Activated naive CD8-positive, alpha-beta T cell treated with anti-CD3 and anti-CD28 coated beads, Interleukin-2, amount 50 U/mL, for 16 hours (primary cell): ENCODE results near the gene NKX6-2.
"Not testable (repeated sequence)": the region's sequence is repeated elsewhere in the genome, so short reads cannot be mapped to it uniquely, and the experiment has no call there.

ENCODE experiments used
- DNase-seq: peaks from one replicate; pipeline ENCODE4 v3.0.0-alpha.2; 2020; ENCODE audit warnings: low read depth, low spot score

Gene NKX6-2

DNA sequence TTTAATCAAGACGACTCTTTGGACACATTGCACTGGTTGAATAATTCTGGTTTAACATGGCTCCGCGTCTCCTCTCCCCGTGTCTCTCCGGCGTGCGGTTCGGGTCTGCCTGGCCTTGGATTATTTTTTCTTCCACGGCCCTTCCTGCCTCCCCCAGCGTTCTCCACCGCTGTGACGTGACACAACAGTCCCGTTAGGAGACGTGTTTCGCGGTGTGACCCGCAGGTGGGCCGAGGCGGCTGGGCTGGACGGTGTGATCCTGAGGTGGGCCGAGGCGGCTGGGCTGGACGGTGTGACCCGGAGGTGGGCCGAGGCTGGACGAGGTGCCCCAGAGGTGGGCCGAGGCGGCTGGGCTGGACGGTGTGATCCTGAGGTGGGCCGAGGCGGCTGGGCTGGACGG, 12.0 kb upstream of the NKX6-2 start:
- DNase-seq, result not testable (repeated sequence)

DNA sequence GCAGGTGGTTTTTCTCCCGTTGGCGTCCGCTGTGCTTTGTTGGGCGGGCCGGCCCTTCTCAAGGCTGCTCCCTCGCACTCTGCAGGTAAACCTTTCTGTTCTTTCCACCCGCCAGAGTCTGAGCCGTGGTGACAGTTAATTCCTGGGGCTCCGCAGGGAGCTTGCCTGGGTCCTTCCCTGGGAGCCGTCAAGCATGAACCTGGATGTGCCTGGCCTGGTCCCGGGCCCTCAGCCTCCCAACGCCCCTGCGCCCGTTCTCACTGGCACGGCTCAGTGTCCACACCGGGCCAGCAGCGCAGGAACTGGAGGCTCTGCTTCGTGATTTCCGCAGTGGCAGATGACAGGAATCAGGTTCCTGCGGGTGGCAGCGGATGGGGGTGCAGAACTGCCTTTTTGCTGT, 10.9 kb upstream of the NKX6-2 start:
- DNase-seq, result no peak

DNA sequence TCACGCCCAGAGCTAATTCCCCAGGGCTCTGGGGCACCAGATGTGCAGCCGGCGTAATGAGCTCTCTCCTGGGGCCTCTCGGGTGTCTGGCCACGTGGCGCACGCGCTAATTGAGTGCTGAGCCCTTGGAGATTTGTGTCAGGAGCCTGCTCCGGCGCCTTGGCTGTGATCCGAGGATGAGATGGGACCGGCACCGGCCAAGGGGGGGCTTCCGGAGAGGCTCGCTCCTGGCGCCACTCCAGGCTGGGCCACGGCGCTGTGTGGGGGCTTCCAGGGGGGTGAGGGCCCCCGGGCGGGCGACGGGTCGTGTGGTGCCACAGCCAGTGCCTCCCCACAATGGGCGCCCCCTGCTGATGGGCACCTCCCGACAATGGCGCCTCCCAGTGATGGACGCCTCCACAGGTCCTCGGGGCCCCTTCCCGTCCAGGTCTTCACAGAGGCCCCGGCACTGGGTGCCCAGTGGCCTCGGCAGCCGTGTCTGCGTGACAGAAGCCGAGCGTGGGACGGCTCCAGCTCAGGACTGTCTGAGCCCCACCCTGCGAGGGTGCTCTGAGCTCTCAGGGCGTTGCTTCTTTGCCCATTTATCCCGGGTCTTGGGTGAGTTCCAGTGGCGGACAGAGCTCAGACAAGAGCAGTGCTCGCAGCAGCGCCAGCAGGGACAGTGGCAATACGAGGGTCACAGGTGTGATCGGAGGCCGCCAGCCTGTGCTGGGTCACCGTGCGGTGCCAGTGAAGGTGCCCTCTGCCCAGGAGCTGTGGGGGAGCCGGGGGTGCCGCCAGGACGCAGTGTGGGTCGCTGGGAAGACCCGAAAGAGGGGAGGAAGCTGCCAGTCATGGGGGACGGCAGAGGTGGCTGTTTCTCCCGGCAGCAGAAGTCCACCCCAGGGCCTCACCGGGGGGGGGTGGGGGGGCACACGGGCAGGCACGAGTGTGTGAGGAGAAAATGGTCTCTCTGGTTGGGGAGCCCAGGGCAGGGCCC, 8.2 kb upstream of the NKX6-2 start:
- no peak for DNase-seq

DNA sequence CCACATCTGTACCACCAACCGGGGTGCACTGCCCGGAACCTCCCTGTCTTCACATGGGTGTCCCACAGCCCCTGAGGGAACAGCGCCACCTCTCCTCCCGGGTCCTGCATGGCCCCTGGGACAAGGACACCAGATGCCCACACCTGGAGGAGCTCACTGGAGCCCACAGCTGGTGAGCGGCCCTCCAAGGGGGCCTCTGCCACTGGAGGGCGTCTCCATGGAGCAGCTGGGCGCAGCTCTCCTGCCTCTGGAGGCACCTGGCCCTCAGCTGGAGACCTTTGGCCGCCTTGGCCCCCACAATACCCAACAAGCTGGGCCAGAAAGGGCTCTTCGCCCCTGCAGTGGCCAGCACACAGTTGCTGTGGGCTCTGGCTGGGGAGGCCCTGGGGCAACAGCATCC, 7.3 kb upstream of the NKX6-2 start:
- DNase-seq, result no peak

DNA sequence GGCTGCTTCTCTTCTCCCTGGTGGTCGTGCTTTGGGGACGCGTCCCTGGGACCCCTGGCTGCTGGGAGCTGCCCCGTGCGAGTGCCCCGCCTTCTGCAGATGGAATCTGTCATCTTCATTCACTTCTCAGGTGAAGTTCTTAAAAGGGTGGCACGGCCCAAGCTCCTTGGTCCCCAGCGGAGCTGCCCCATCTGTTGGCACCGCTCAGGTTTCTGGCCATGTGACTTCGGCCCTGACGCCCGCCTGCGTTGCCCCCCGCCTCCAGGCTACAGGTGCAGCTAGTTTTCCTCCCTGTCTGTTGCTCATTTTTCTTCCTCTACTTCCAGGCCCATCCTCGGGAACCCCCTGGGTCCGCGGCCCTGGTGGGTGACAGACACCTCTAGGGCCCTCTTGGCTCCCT, 6.8 kb upstream of the NKX6-2 start:
- no peak for DNase-seq

DNA sequence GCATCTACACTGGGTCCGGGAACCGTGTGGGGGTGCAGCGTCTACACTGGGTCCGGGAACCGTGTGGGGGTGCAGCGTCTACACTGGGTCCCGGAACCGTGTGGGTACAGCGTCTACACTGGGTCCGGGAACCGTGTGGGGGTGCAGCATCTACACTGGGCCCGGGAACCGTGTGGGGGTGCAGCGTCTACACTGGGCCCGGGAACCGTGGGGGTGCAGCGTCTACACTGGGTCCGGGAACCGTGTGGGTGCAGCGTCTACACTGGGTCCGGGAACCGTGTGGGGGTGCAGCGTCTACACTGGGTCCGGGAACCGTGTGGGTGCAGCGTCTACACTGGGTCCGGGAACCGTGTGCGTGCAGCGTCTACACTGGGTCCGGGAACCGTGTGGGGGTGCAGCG, 6.2 kb upstream of the NKX6-2 start:
- not testable (repeated sequence) for DNase-seq

DNA sequence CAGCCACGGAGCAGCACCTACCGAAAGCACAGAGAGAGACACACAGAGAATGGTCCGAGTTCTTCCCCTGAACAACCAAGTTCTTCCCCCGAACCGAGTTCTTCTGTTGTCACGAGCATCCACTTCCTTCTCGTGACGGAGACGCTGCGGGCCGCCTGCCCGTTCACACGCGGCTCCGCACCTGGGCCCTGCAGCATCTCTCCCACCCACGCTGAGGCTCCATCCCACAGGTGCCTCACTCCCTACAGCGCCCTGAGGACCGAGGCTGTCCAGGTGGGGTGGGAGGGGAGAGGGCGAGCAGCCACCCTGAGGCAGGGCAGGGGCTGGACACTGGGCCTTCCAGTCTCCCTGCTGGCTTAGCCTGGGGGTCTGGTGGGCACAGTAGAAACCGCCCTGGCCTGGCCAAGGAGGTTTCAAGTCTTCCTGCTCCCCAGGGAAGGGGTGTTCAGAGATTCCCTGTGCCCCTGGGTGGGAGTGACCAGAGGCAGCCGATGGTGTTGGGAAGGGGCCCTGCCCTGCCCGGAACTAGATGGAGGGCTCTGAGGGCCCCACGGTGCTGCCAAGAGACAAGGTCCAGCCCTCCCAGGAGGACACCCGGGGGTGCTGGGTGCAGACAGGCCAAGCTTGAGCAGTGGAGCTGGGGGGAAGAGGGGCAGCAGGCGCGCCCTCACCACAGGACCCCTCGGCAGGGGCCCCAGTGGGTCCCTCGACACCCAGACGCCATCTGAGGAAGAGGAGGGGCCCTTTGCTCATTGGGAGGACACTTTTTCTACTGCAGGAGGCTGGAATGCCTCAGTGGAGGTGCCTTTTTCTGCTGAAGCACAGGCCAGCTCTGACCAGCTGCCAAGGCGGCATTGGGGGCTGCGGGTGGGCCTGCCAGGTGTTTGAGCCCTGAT, 5.2 kb upstream of the NKX6-2 start:
- DNase-seq, result no peak

DNA sequence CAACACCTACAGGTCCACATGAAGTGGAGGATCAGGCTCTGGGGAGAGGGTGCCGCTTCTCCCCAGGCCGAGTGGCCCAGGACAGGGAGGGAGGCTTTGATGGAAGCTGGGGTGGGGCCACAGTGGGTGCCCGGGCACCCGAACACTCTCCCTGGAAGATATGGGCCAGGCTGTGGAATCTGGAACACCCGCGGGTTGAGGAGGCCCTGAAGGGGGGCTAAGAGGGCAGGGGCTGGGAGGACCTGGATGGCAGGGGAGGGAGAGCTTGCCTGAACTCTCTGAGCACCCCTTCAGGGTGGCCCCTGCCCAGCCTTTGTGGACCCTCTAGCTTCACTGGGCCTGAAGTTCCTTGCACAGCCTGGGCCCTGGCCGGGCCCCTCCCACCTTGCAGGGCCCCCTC, 4.5 kb upstream of the NKX6-2 start:
- no peak for DNase-seq

DNA sequence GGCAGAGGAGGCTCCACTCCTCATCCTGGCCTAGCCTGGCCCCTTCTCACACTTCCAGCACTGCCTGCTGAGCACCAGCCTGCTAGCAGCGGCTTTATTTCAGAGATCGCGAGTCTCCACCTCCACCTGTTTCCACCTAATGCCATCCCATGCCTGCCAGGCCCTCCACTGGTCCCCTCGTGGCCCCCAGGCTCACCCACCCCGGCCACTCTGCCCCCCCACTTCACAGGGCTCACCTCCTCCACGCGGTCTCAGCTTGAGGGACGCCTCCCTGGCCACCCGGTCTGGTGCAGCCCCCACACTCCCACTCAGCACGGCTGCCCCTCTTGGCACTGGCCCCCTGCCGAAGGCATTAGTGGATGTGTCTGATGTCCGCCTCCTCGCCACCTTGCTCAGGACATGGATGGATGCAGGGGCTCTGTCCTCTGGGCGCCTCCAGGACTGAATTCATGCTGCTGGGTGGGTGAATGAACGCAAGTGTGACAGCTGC, 3.8 kb upstream of the NKX6-2 start:
- DNase-seq, result no peak

DNA sequence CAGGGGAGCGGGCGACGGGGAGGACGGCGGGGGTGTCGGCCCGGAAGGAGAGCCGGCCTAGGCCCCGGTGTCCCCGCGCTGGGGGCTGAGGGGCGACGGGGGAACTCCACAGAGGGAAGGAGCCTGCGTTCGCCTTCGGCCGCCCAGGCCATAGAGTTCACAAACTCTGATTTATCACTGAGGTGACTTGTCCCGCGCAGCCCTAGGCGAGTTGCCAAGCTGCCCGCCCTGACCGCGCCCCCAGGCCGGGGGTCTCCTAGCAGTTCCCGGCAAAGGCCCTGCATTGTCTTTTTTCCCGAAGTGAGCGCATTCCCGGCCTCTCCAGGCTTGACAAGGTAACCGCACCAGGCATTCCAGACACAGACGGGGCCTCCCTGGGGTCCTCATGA, 2.9 kb upstream of the NKX6-2 start:
- no peak for DNase-seq

DNA sequence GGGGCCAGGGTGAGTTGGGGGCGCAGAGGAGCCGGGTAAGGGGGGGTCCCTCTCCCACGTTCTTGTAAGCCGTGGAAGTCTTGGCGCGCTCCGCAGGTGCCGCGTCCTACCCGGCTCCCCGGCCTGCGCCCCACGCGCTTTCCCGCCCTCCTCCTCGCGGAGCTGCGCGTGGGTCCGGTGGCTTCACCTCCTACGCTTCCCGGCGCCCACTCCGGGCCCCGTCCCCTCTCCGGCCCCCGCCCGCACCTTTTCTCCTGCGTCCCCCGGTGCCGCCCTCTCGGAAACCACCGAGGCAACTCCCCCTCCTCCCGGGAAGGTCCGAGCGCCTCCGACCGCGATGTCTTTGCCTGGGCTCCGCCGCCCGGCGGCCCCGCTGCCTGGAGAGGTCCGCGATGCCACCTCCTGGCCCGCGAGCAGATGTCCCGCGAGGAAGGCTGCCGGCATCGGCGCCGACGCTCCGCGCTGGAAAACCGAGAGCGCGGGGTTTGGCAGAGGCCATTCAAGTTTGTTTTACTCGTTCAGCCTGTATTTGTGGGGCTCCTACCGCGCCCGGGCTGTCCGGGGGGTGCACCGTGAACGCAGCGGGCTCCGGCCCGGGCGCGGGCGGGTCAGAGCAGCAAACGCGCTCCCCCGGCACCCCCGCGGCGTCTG, 2.4 kb upstream of the NKX6-2 start:
- DNase-seq, result no peak

DNA sequence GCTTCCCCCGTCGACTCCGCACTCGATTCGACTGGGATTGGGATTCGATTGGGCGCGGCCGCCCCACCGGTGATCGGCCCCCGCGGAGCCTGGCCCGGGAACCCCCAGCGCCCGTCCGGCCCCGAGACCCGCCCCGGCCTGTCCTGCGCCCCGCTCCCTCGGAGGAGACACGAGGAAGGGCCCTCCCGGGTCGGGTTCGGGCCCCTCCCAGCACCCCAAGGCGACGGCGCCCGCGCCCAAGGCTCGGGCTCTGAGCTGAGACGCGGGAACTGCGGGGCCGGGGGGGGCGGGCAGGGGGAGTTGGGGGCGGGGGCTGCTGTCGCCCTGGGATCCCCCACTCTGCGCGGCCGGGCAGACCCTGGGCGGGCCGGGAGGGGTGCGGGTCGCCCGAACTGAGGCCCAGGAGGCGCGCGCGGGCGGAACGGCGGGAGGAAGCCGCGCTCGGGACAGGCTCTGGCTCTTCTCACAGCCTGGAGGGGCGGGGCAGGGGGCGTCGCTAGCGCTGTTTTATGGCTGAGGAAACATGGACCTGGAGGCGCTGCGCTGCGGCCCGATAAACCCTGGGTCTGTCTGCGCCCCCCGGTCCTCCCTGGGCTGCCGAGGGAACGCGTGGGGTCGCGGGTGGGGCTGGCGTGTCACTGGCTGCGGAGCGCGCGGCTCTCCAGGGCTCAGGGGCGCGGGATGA, 1.7 kb upstream of the NKX6-2 start:
- no peak for DNase-seq

DNA sequence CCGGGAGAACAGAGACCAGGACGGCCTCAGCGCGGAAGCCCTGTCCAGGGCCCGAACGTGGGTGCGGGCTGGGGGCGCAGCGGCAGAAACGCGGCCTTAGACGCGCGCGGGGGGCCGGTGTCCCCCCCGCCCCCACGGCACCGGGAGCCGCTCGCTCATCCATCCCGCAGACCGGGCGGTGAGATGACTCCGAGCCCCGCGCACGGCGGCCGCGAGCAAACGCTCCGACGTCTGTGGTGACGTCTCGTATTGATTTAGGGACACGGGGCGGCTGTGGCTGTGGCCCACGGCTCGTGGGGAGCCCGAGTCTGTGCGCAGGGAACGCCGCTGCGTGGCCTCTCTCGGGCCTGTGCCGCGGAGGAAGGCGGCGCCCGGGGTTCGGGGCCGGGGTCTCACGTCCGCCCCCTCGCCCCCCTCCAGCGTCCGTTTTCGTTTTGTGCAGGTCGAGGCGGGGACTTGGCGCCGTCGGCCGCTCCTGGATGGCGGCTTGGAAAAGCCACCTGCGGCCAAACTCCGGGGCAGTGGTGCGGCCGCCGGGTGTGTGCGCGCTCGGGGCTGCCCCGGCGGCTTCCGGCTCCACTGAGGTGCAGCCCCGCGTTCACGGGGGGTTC, 1.0 kb upstream of the NKX6-2 start:
- DNase-seq, result no peak

DNA sequence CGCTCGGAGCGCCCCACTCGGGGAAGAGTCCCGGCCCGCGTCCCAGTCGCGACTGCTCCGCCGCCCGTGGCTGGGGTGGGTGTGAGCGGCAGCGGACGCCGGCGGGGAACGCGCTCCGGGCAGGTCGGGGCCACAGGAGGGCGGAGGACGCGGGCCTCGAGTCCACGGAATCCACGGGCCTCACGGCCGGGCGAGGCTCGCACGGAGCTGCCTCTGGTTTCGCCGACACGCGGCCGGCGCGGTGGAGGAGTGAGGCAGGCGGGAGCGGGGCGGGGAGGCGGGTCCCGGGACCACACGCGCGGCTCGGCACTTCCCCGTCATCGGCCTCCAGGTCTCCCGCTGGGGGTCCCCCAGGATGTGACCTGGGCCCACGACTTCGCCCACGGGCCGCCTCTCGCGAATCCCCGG, 533 bp upstream of the NKX6-2 start:
- DNase-seq, result no peak

DNA sequence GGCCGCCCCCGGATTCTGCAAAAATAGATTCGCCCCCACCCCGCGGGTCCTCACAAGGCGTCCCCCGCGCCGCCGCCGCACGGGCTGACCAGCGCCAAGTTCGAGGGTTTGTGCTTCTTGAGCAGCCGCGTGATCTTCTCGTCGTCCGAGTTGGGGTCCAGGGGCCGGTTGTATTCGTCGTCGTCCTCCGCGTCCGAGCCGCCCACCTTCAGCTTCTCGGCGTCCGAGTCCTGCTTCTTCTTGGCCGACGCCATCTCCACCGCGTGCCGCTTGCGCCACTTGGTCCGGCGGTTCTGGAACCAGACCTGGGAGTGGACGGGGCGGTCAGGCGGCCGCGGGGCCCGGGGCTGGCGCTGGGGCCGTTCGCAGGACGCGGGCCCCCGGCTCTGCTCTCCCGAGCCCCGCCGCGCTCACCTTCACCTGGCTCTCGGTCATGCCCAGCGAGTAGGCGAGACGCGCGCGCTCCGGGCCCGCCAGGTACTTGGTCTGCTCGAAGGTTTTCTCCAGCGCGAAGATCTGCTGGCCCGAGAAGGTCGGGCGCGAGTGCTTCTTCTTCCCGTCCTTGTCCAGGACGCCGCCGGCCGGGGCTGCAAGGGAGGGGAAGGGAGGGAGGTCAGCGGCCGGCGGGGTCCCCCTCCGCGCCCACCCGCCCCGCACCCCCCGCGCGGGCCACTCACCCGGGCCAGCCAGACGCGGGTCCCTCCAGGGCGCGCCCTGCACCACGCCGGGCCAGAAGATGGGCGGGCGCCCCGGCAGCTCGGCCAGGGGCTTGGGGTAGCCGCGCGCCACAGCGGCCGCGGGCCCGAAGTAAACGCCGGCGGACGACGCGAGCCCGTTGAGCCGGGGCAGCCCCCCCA, 853 bp downstream of the NKX6-2 start:
- no peak for DNase-seq

DNA sequence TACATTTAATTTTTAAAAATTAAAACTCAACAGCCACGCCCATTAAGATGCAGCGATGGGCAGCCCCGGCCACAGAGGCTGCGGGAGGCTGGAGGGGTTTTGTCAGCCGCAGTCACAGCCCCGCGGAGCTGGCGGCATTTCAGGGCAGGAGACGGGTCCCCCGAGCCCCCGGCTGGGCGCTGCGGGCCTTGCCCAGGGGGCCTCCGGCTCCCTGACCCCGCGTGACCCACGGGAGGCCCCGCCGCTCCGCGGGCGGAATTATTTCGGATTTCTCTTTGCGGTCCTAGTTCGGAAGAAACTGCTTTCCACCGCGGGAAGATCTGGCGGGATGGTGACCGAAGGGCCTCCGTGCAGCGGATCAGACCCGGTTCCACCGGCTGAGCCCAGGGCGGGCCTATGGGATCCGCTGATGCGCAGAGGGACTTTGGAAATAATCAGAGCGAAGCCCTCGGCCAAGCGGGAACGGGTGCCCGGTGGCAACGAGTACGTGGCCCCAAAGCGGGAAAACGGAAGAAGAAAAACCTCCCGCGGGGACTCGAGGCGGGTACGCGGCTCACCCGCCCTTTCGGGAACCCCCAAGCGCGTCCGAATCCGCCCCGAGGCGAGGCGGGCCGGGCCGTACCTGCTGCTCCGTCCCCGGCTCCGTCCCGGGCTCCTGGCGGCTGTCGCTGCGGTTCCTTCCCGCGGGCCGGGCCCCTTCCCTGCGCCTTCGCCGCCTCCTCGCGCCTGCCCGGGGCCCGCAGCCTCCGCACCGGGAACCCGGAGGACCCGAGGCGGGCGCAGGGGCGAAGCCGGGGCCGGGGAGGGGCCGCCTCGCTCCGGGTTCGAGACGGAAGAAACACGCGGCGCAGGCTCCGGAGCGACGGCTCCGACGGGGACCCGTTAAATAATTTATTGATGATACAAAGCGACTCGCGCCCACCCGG, 1.7 kb downstream of the NKX6-2 start:
- DNase-seq, result no peak

DNA sequence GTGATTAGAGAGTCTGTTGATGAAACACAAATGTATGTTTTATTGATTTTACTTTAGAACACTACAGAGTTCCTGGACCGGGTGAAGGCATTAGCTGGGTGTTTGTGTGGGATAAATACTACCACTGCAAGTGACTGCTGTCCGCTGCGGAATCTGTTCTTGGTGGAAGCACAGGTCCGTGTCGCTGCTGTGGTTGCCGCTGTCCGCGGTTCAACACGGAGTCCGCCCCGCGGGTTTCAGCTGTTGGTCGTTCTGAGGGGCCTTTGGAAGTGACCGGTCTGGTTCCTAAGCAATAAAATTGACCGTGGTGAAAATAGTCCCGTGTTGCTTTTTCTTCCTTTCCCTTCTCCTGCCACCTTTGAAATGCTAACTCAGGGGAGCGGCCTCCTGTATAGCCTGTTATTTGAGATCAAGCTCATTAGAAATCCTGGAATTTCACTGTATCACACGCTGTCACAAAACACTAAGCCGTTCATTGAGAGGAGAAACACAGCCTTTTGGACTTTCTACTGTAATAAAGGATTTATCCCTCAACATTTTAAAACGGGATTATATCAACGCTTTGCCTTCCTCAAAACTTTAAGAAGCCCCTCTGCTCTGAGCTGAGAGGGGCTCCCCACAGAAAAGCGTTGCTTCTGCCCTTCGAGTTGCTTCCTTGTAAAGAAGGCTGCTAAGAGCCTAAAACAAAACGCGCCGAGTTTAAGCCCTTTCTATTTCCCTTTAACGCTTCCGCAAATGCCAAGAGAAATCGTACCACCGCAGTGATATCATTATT, 2.6 kb downstream of the NKX6-2 start:
- DNase-seq, result no peak

DNA sequence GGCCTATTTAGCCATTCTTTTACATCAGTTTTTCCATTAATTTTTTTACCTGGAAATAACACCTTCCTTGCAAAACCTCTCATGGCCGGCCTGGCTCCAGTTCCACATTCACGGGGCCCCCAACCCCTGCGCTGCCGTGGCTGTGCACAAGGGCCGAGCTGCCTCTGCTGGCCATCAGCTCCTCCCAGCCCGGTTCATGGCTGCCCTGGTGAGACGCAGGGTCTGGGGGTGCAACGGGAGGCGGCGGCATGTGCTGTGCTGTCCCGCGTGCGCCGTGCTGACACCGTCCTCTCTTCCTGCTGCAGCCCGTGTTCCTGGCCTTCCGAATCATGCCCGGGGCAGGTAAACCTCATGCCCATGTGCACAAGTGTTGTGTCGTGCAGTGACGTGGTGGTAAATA, 4.4 kb downstream of the NKX6-2 start:
- no peak for DNase-seq
